HG03066 (cell line): ENCODE results near the gene SPAAR.
"Not testable (repeated sequence)": the region's sequence is repeated elsewhere in the genome, so short reads cannot be mapped to it uniquely, and the experiment has no call there.

Experiments used
- ATAC-seq: cut with Tn5 transposase; IDR thresholded peaks from one replicate; pipeline ENCODE4 v1.9.1; 2021; ENCODE audit warnings: low read depth; ENCODE audit not compliant: unreplicated experiment

The SPAAR gene

GRCh38 chr9:35909274-35909673 lies at the start of gene SPAAR:
SPAAR (plus strand) TSS chr9:35909490; CDS start chr9:35910464, 974 bp downstream.
- no peak for ATAC-seq

- ATAC-seq: no peak
These were observed 49.3 kb upstream of the SPAAR start for GRCh38 chr9:35859990-35860339.

- no peak for ATAC-seq
These were observed 48.0 kb upstream of the SPAAR start for GRCh38 chr9:35861161-35861897.

DNA sequence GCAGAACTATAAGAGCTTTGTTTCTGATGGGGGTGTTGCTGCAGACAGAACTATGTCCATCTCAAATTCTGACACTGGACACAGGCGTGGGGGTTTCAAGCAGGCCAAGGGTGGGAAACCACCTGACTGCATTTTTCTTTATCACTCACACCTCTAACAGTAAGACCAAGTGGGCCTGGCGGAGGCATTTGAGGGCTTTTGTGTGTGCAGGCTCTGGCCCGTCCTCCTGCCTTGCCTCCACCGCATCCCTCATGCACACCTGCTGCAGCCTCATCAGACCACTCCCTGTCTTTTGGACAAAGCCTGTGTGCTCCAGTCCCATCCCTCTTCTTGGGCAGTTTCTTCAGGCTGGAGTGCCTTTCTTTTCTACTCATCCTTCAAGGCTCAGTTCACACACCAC lies 47.0 kb upstream of the SPAAR start:
- no peak for ATAC-seq

GRCh38 chr9:35863583-35863982 lies 45.7 kb upstream of the SPAAR start:
- no peak for ATAC-seq

DNA sequence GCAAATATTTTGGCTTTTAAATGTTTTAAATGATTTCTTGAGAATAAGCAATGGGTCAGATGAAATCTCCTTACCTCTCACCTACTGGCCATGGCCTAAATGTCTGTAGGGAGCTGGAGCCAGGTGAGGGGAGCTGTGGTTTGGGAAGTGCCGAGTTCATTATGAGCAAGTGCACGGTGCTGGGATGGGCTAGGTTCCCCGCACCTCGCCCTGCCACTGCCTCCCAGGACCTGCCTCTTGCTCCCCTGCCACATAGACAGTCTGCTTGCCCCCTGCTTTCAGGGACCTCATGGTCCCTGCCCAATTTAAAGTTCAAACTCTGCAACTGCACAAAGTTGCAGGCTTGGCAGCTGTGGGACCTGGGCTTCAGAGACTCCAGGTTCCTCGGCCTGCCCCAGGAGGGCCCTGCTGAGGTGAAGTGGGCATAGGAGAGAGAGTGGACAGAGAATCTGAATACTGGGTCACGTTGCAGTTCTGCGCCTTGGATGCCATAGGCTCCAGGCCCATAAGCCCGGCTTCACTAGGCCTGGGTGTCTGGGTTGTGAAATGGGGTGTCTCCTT lies 44.5 kb upstream of the SPAAR start:
- no peak for ATAC-seq

DNA sequence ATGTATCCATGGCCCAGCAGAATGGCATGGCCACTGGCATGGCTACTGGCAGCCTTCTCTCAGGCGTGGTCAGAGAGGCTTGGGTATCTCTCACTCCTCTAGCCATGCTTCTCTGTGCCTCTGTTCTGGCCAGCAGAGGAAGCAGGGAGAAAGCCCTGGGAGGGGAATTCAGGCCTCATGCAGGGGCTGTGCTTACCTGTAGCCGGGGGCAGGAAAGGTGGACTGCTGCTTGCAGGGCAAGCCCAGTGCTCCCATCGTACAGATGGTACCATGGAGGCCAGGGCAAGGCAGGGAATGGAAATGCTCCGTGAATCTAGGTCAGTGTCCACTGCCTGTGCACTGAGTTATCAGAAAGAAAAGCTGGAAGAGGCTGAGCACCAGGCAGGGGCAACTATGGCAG lies 41.8 kb upstream of the SPAAR start:
- ATAC-seq: no peak

DNA sequence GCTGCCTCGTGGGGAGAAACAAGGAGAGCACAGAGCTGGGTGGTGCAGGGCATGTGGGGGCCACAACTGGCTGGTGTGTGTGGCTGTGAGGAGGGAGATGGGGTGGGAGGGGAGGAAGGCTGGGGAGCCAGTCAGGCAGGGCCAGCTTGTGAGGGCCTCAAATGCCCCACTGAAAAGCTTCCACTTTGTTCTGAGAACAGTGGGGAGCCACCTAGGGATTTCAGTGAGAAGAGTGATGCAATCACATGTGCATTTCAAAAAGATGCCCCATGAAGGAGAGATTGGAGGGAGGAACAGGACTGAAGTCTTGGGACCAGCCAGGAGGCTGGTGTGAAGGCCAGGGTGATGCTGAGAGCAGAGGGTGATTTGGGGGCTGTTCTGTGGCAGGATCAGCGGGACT lies 40.4 kb upstream of the SPAAR start:
- no peak for ATAC-seq

- no peak for ATAC-seq
These were observed 39.6 kb upstream of the SPAAR start for GRCh38 chr9:35869621-35870216.

GRCh38 chr9:35870351-35870923 lies 38.9 kb upstream of the SPAAR start, which contains the start of gene OR13J1:
OR13J1 (minus strand) TSS chr9:35870401; CDS start chr9:35870401, 0 bp downstream.
- ATAC-seq: no peak

DNA sequence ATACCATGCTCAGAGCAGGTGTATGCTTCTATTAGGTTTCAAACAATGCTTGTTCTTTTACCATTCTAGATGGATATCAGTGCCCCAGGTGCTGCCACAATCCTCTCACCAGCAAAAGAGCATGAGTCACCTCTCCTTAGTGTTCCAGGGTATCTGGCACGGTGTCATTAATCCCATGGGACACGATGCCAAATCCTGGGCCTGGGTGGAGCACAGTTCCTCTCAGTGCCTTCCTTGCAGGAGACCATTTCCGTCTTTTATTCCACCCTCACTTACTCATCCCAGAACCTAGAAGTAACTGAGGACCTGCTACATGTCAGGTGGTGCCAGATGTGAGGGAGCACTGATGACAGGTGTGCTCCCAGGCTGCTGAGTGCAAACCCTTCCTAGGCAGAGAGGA lies 37.7 kb upstream of the SPAAR start:
- no peak for ATAC-seq

- no peak for ATAC-seq
These were observed 36.8 kb upstream of the SPAAR start for GRCh38 chr9:35872505-35872904.

GRCh38 chr9:35882263-35882848 lies 26.9 kb upstream of the SPAAR start:
- no peak for ATAC-seq

GRCh38 chr9:35882996-35883395 lies 26.3 kb upstream of the SPAAR start:
- ATAC-seq: no peak

DNA sequence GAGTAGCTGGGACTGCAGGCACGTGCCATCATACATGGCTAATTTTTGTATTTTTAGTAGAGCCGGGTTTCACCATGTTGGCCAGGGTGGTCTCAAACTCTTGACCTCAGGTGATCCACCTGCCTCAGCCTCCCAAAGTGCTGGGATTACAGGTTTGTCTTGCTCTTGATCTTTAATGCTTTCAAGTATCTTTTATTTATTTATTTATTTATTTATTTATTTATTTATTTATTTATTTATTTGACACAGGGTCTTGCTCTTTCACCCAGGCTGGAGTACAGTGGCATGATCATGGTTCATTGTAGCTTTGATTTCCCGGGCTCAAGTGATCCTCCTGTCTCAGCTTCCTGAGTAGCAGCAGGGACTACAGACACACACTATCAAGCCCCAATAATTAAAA lies 24.4 kb upstream of the SPAAR start:
- not testable (repeated sequence) for ATAC-seq

GRCh38 chr9:35891646-35892045 lies 17.6 kb upstream of the SPAAR start:
- no peak for ATAC-seq

GRCh38 chr9:35892051-35892450 lies 17.2 kb upstream of the SPAAR start:
- no peak for ATAC-seq

- ATAC-seq: no peak
These were observed 12.7 kb upstream of the SPAAR start for GRCh38 chr9:35896570-35896969.

DNA sequence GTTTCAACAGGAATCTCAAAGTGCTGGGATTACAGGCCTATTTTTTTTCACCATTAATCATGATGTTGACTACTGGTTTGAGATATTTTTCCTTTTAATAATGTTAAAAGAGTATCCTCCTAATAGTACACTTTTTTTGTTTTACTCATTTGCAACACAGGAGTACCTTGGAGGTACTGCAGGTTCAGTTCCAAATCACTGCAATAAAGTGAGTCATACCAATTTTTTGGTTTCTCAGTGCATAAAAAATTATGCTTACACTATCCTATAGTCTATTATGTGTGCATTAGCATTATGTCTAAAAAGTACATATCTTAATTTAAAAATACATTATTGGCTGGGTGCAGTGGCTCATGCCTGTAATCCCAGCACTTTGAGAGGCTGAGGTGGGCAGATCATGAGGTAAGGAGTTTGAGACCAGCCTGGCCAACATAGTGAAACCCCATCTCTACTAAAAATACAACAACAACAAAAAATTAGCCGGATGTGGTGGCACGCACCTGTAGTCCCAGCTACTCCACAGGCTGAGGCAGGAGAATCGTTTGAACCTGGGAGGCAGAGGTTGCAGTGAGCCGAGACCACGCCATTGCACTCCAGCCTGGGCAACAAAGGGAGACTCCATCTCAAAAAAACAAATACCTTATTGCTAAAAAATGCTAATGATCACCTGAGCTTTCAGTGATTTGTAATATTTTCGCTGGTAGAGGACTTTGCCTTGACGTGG lies 11.8 kb upstream of the SPAAR start:
- ATAC-seq: not testable (repeated sequence)

GRCh38 chr9:35898337-35898736 lies 11.0 kb upstream of the SPAAR start:
- ATAC-seq: no peak

- ATAC-seq: no peak
These were observed 10.3 kb upstream of the SPAAR start for GRCh38 chr9:35899021-35899420.
